ENCODE results near the gene IQSEC3.
A peak's percentile ranks its signal among the peaks of the same experiment; 100 is the strongest.

Gene IQSEC3

DNA sequence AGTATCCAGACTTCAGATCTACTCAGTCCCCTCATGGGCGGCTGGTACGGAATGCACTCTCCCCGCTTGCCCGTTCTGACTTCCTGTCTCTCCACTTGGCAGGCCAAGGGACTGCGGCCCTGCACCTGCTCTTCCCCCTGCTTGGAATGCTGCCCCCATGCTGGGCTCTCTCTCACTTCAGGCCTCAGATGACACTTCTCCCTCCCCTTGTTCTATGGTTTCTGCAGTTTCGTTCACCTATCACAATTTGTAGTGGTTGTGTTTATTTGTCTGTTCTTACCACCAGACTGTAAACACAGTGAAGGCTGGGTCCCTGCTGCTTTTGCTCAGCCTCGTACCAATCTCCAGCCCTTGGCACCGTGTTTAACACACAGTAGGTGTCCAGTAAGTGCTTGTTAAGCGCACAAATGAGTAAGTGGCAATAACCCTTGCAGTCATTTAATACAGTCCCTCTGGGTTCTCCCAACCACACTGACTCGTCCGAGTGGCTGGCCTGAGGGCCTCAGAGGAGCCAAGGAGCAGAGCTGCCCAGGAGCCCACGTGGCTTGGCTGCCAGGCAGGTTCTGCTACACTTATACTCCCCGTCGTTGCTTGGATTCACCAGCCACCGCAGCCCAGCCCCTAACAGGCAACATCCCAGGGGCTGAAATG is 135.6 kb downstream of the IQSEC3 start (continued):
- TF ChIP-seq ZNF776 (tag by site-specific recombination; IDR thresholded peaks at IDR 0.05; ENCODE audit: borderline replicate concordance) (no peak), MEIS1 (CRISPR knock-in tag; IDR thresholded peaks at IDR 0.05; ENCODE audit: borderline replicate concordance) (no peak), ZNF112 (tag by site-specific recombination; IDR thresholded peaks at IDR 0.05) (no peak), WT1 (tag by site-specific recombination; IDR thresholded peaks at IDR 0.05) (0 out of 2 replicates have a peak, but pooled peaks have one; percentile 8)
- TF ChIP-seq, protein P1, sequence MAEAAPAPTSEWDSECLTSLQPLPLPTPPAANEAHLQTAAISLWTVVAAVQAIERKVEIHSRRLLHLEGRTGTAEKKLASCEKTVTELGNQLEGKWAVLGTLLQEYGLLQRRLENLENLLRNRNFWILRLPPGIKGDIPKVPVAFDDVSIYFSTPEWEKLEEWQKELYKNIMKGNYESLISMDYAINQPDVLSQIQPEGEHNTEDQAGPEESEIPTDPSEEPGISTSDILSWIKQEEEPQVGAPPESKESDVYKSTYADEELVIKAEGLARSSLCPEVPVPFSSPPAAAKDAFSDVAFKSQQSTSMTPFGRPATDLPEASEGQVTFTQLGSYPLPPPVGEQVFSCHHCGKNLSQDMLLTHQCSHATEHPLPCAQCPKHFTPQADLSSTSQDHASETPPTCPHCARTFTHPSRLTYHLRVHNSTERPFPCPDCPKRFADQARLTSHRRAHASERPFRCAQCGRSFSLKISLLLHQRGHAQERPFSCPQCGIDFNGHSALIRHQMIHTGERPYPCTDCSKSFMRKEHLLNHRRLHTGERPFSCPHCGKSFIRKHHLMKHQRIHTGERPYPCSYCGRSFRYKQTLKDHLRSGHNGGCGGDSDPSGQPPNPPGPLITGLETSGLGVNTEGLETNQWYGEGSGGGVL (tag by site-specific recombination; IDR thresholded peaks at IDR 0.05), result peak; percentile 37; the same call in 1 of the 2 replicates
- TF ChIP-seq, protein P2, sequence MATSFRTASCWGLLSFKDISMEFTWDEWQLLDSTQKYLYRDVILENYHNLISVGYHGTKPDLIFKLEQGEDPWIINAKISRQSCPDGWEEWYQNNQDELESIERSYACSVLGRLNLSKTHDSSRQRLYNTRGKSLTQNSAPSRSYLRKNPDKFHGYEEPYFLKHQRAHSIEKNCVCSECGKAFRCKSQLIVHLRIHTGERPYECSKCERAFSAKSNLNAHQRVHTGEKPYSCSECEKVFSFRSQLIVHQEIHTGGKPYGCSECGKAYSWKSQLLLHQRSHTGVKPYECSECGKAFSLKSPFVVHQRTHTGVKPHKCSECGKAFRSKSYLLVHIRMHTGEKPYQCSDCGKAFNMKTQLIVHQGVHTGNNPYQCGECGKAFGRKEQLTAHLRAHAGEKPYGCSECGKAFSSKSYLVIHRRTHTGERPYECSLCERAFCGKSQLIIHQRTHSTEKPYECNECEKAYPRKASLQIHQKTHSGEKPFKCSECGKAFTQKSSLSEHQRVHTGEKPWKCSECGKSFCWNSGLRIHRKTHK (tag by site-specific recombination; IDR thresholded peaks at IDR 0.05), result no peak
- TF ChIP-seq, protein P3, sequence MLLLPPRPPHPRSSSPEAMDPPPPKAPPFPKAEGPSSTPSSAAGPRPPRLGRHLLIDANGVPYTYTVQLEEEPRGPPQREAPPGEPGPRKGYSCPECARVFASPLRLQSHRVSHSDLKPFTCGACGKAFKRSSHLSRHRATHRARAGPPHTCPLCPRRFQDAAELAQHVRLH (tag by site-specific recombination; IDR thresholded peaks at IDR 0.05), result no peak

DNA sequence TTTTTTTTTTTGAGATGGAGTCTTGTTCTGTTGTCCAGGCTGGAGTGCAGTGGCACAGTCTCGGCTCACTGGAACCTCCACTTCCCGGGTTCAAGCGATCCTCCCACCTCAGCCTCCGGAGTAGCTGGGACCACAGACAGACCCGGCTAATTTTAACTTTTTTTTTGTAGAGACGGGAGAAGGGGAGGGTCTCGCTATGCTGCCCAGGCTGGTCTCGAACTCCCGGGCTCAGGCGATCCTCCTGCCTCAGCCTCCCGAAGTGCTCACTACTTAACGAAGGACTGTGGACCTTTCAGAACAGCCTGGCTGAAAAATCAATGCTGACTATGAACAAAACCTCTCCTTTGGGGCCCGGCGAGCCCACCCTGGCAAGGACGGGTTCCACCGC is 136.5 kb downstream of the IQSEC3 start:
- ChIA-PET POLR2A (no interaction called here), CTCF (interaction anchor here (2.0 kb wide), 1 partner anchor 17 kb away, joined by 6 read pairs; no protein-coding TSS in a partner anchor)

DNA sequence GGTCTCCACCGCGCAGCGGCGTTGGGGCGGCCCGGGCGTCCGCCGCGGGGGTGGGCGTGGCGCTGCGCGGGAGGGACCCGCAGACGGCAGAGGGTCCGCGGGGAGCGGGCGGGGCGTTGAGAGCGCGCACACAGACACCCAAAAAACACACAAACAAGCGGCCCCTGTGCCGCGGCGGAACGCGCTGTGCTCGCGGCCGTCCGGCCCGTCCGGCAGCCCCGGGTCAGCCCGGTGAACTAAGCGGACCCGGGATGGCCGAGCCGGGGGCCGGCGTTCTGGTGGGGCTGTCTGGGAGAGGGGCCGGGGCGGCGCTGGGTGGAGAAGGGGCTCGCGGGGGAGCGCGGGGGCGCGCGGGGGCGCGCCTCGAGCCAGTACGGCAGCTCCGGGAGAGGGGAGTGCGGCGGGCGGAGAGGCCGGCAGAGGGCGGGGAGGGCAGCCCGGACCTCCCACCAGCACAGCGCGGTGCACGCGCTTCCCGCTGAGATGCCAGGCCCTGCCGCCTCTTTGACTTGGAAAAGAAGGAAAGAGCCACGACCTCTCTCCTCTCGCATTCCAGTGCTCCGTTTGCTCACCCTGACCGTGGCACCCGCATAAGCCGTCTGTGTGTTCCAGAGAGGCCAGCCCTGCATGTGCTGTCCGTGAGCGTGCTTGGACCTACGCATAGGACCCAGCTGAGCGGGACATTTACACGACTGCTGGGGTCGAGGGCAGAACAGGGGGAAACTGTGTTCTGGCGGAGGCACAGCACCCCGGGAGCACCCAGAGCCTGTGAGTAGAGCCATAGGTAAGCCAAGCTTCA is 137.1 kb downstream of the IQSEC3 start:
- ChIA-PET POLR2A (no interaction called here), CTCF (interaction anchor here (2.0 kb wide), 1 partner anchor 16 kb away, joined by 6 read pairs; no protein-coding TSS in a partner anchor)
- Histone ChIP-seq H3K36me3 (ENCODE audit: control insufficient read depth in 2 of 2, insufficient read depth in 1 of 2, low read length in 2 of 2) (no peaks in the 10 kb centered on the region), H3K27ac (ENCODE audit: extremely low read depth, low read depth, low read length) (no peak overlapping the region; the same call in 1 of the 2 replicates), H3K9me3 (ENCODE audit: control insufficient read depth, insufficient read depth, low read depth, low read length) (no peaks in the 10 kb centered on the region), H3K4me3 (ENCODE audit: low read depth, low read length) (peak overlapping the region; percentile 6), H3K4me1 (ENCODE audit: control insufficient read depth, insufficient read depth, low read length) (peaks cover 7% of the 10 kb centered on the region)
- TF ChIP-seq PRDM1 (tag by site-specific recombination; IDR thresholded peaks at IDR 0.05), result no peak
- no peak for TF ChIP-seq ZNF155 (tag by site-specific recombination; IDR thresholded peaks at IDR 0.05)
- 0 out of 2 replicates have a peak, but pooled peaks have one; percentile 39 for TF ChIP-seq KLF9 (tag by site-specific recombination; IDR thresholded peaks at IDR 0.05; ENCODE audit: low read depth)
- TF ChIP-seq ZNF335 (tag by site-specific recombination; conservative IDR thresholded peaks at IDR 0.05), result peak; percentile 72
- TF ChIP-seq SP2 (tag by site-specific recombination; IDR thresholded peaks at IDR 0.05), result peak; percentile 13; the same call in 1 of the 2 replicates
- TF ChIP-seq ZNF302 (tag by site-specific recombination; IDR thresholded peaks at IDR 0.05; ENCODE audit: low read depth), result no peak
- TF ChIP-seq ZIC2 (tag by site-specific recombination; IDR thresholded peaks at IDR 0.05), result peak; percentile 68
- TF ChIP-seq ZNF157 (tag by site-specific recombination; IDR thresholded peaks at IDR 0.05), result no peak
- TF ChIP-seq ZNF341 (tag by site-specific recombination; IDR thresholded peaks at IDR 0.05; ENCODE audit: low read depth), result peak; percentile 84
- peak; percentile 69 for TF ChIP-seq GLIS1 (tag by site-specific recombination; IDR thresholded peaks at IDR 0.05)
- peak; percentile 36 for TF ChIP-seq EGR2 (tag by site-specific recombination; IDR thresholded peaks at IDR 0.05; ENCODE audit: low read depth)
- peak; percentile 79 for TF ChIP-seq ZNF600 (tag by site-specific recombination; IDR thresholded peaks at IDR 0.05)
- TF ChIP-seq, protein P4, sequence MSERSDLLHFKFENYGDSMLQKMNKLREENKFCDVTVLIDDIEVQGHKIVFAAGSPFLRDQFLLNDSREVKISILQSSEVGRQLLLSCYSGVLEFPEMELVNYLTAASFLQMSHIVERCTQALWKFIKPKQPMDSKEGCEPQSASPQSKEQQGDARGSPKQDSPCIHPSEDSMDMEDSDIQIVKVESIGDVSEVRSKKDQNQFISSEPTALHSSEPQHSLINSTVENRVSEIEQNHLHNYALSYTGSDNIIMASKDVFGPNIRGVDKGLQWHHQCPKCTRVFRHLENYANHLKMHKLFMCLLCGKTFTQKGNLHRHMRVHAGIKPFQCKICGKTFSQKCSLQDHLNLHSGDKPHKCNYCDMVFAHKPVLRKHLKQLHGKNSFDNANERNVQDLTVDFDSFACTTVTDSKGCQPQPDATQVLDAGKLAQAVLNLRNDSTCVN (tag by site-specific recombination; optimal IDR thresholded peaks at IDR 0.05), result peak; percentile 79
- TF ChIP-seq, protein P5, sequence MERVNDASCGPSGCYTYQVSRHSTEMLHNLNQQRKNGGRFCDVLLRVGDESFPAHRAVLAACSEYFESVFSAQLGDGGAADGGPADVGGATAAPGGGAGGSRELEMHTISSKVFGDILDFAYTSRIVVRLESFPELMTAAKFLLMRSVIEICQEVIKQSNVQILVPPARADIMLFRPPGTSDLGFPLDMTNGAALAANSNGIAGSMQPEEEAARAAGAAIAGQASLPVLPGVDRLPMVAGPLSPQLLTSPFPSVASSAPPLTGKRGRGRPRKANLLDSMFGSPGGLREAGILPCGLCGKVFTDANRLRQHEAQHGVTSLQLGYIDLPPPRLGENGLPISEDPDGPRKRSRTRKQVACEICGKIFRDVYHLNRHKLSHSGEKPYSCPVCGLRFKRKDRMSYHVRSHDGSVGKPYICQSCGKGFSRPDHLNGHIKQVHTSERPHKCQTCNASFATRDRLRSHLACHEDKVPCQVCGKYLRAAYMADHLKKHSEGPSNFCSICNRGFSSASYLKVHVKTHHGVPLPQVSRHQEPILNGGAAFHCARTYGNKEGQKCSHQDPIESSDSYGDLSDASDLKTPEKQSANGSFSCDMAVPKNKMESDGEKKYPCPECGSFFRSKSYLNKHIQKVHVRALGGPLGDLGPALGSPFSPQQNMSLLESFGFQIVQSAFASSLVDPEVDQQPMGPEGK (tag by site-specific recombination; IDR thresholded peaks at IDR 0.05), result peak; percentile 32; the same call in 1 of the 2 replicates
- peak; percentile 40; the same call in 1 of the 2 replicates for TF ChIP-seq SP7 (tag by site-specific recombination; IDR thresholded peaks at IDR 0.05)

More for the DNA sequence above, 136.5 kb downstream of the IQSEC3 start:
- Histone ChIP-seq H3K27ac (ENCODE audit: extremely low read depth, low read depth, low read length) (no peak overlapping the region; the same call in 1 of the 2 replicates), H3K4me1 (ENCODE audit: control insufficient read depth, insufficient read depth, low read length) (peaks cover 7% of the 10 kb centered on the region), H3K4me3 (ENCODE audit: low read depth, low read length) (no peak overlapping the region), H3K36me3 (ENCODE audit: control insufficient read depth in 2 of 2, insufficient read depth in 1 of 2, low read length in 2 of 2) (no peaks in the 10 kb centered on the region), H3K9me3 (ENCODE audit: control insufficient read depth, insufficient read depth, low read depth, low read length) (no peaks in the 10 kb centered on the region)
- TF ChIP-seq ZNF677 (tag by site-specific recombination; IDR thresholded peaks at IDR 0.05), result no peak
- TF ChIP-seq ZNF121 (tag by site-specific recombination; IDR thresholded peaks at IDR 0.05), result peak; percentile 97
